SKM-1 (cell line): ENCODE measurements around the gene MFSD11.
"Not testable (repeated sequence)": the region's sequence is repeated elsewhere in the genome, so short reads cannot be mapped to it uniquely, and the experiment has no call there.

Source experiments
- DNase-seq: peaks from one replicate; lab custom pipeline; 2025; ENCODE audit not compliant: unreplicated experiment; lab: John Stamatoyannopoulos, UW

MFSD11 gene

GRCh38 chr17:76726231-76726775, 11.6 kb upstream of the MFSD11 start, which contains the start of gene JMJD6:
Gene JMJD6, minus strand, starts transcription at chr17:76726606. Its CDS starts 131 bp downstream, at chr17:76726475.
- peak; percentile 91 for DNase-seq

GRCh38 chr17:76726776-76727718, 10.9 kb upstream of the MFSD11 start, which contains the start of gene METTL23:
Gene METTL23, plus strand, starts transcription at chr17:76726839. Its CDS starts 2,872 bp downstream, at chr17:76729711.
- no peak for DNase-seq

- DNase-seq, result no peak
Measured at GRCh38 chr17:76727745-76728456, 10.0 kb upstream of the MFSD11 start.

GRCh38 chr17:76731800-76732733, 5.9 kb upstream of the MFSD11 start:
- not testable (repeated sequence) for DNase-seq

GRCh38 chr17:76732734-76733617, 4.9 kb upstream of the MFSD11 start:
- DNase-seq, result no peak

- no peak for DNase-seq
Measured at GRCh38 chr17:76733618-76733957, 4.3 kb upstream of the MFSD11 start.

GRCh38 chr17:76734080-76734840, 3.7 kb upstream of the MFSD11 start:
- no peak for DNase-seq

- DNase-seq, result no peak
Measured at GRCh38 chr17:76735006-76735405, 2.9 kb upstream of the MFSD11 start.

- DNase-seq, result no peak
Measured at GRCh38 chr17:76735586-76736348, 2.2 kb upstream of the MFSD11 start.

GRCh38 chr17:76736349-76737081, 1.4 kb upstream of the MFSD11 start:
- no peak for DNase-seq

GRCh38 chr17:76737082-76737675, 740 bp upstream of the MFSD11 start, which contains the start of gene SRSF2:
Gene SRSF2, minus strand, starts transcription at chr17:76737331. Its CDS starts 171 bp downstream, at chr17:76737160.
- DNase-seq, result peak; percentile 98

- DNase-seq, result no peak
Measured at GRCh38 chr17:76738468-76738850, 540 bp downstream of the MFSD11 start.

GRCh38 chr17:76739568-76740115, 1.7 kb downstream of the MFSD11 start:
- not testable (repeated sequence) for DNase-seq

GRCh38 chr17:76740329-76741118, 2.6 kb downstream of the MFSD11 start:
- no peak for DNase-seq

- DNase-seq, result no peak
Measured at GRCh38 chr17:76742958-76743357, 5.0 kb downstream of the MFSD11 start.

GRCh38 chr17:76744747-76745146, 6.8 kb downstream of the MFSD11 start:
- DNase-seq, result no peak
